Duodenal mucosa (tissue), 2 donors: ENCODE data around the gene DDX28.
"Not testable (repeated sequence)": the region's sequence is repeated elsewhere in the genome, so short reads cannot be mapped to it uniquely, and the experiment has no call there.

ENCODE experiments used
- H3K27ac ChIP-seq: one replicate; pipeline ENCODE4 v1.7.0; 2013; ENCODE audit warnings: low read depth, low read length
- H3K27me3 ChIP-seq, 2 donors: one replicate each; pipeline ENCODE4 v1.7.0; 2013; ENCODE audit warnings: low read length in 2 of 2, control low read depth in 1 of 2; ENCODE audit not compliant: insufficient read depth in 2 of 2, control insufficient read depth in 1 of 2
- H3K36me3 ChIP-seq, 2 donors: one replicate each; pipeline ENCODE4 v1.7.0; 2013; ENCODE audit warnings: low read length in 2 of 2, control low read depth in 1 of 2; ENCODE audit not compliant: insufficient read depth in 2 of 2, control insufficient read depth in 1 of 2
- H3K4me1 ChIP-seq, 2 donors: one replicate each; pipeline ENCODE4 v1.7.0; 2013; ENCODE audit warnings: low read length in 2 of 2, control low read depth in 1 of 2; ENCODE audit not compliant: insufficient read depth in 2 of 2, control insufficient read depth in 1 of 2
- H3K4me3 ChIP-seq, 2 donors: one replicate each; pipeline ENCODE4 v1.7.0; 2013; ENCODE audit warnings: low read length in 2 of 2, low read depth in 1 of 2
- H3K9ac ChIP-seq, 2 donors: one replicate each; pipeline ENCODE4 v1.7.0; 2013; ENCODE audit warnings: low read length in 2 of 2, low read depth in 1 of 2
- H3K9me3 ChIP-seq, 2 donors: one replicate each; pipeline ENCODE4 v1.7.0; 2013; ENCODE audit warnings: low read length in 2 of 2, control low read depth in 1 of 2; ENCODE audit not compliant: control insufficient read depth in 1 of 2

DDX28 gene

GRCh38 chr16:67986949-67987348 lies 36.1 kb downstream of the DDX28 start:
- peaks cover 0 to 2% of the 10 kb centered on the region in 2 donors for H3K36me3 ChIP-seq
- H3K27ac ChIP-seq = no peak overlapping the region
- H3K9me3 ChIP-seq = no peaks in the 10 kb centered on the region
- H3K27me3 ChIP-seq = no peaks in the 10 kb centered on the region
- H3K4me1 ChIP-seq = peaks cover 0 to 4% of the 10 kb centered on the region in 2 donors
- H3K9ac ChIP-seq = no peak overlapping the region
- no peak overlapping the region for H3K4me3 ChIP-seq

- H3K27ac ChIP-seq = no peak overlapping the region
- no peaks in the 10 kb centered on the region for H3K9me3 ChIP-seq
- no peaks in the 10 kb centered on the region for H3K36me3 ChIP-seq
- peaks cover 0 to 4% of the 10 kb centered on the region in 2 donors for H3K4me1 ChIP-seq
- H3K4me3 ChIP-seq = no peak overlapping the region
- no peaks in the 10 kb centered on the region for H3K27me3 ChIP-seq
- no peak overlapping the region for H3K9ac ChIP-seq
Observed at GRCh38 chr16:67982011-67982696, 40.9 kb downstream of the DDX28 start.

- H3K36me3 ChIP-seq = no peaks in the 10 kb centered on the region
- H3K4me1 ChIP-seq = peaks cover 0 to 4% of the 10 kb centered on the region in 2 donors
Observed at GRCh38 chr16:67979955-67980678, 42.9 kb downstream of the DDX28 start, which contains the start of gene DPEP3. Gene DPEP3, minus strand, starts transcription at chr16:67980499. Its CDS starts 119 bp downstream, at chr16:67980380.

DNA sequence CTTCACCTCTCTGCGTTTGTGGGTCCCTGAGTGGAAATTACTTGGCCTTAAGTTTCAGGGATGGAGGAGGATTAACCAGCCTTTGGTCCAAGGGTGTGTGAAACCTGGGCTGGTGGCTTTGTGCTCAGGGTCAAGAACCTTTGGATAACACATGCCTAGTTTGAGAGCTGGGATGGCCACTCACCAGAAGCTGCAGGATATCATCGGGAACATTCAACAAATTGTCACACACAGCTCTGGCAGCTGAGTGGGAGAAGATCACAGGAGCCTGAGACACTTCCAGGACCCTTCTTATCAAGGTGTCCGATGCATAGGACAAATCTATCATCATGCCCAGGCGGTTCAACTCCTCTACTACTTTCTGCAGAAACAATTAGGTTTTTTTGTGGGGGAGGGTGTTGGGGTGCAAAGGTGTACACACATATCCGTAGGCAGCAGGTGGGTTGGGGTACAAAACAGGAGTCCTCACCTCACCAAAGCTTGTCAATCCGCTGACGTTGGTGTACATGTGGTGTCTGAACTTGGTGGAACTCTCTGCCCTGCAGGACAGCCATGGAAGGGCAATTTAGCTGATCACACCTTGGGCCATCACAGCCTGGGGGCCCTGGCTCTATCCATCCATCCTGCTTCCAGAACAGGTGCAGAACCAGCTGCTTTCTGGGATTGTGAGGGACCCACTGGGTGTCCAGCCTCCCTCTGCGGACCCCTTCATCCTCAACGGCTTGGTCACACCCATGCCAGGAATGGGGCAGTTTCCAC lies 45.4 kb downstream of the DDX28 start:
- H3K9ac ChIP-seq = no peak overlapping the region
- H3K9me3 ChIP-seq = no peaks in the 10 kb centered on the region
- H3K27ac ChIP-seq = no peak overlapping the region
- no peaks in the 10 kb centered on the region for H3K4me1 ChIP-seq
- H3K36me3 ChIP-seq = no peaks in the 10 kb centered on the region
- no peak overlapping the region for H3K4me3 ChIP-seq
- H3K27me3 ChIP-seq = peaks cover 0 to 8% of the 10 kb centered on the region in 2 donors

More at GRCh38 chr16:67979955-67980678, 42.9 kb downstream of the DDX28 start, which contains the start of gene DPEP3:
- Histone ChIP-seq H3K27me3 (peaks cover 0 to 8% of the 10 kb centered on the region in 2 donors), H3K27ac (no peak within 1 kb of the TSS), H3K9me3 (no peaks in the 10 kb centered on the region), H3K4me3 (no peak within 1 kb of the TSS), H3K9ac (no peak within 1 kb of the TSS)

- H3K9ac ChIP-seq = no peak overlapping the region
- H3K9me3 ChIP-seq = no peaks in the 10 kb centered on the region
- no peaks in the 10 kb centered on the region for H3K4me1 ChIP-seq
- H3K36me3 ChIP-seq = no peaks in the 10 kb centered on the region
- H3K27me3 ChIP-seq = peaks cover 0 to 8% of the 10 kb centered on the region in 2 donors
- no peak overlapping the region for H3K27ac ChIP-seq
- no peak overlapping the region for H3K4me3 ChIP-seq
Observed at GRCh38 chr16:67977005-67977404, 46.0 kb downstream of the DDX28 start.

- H3K36me3 ChIP-seq = no peaks in the 10 kb centered on the region
- H3K9ac ChIP-seq = no peak overlapping the region
- H3K4me1 ChIP-seq = no peaks in the 10 kb centered on the region
- H3K27ac ChIP-seq = no peak overlapping the region
- H3K4me3 ChIP-seq = no peak overlapping the region
- H3K27me3 ChIP-seq = peaks cover 0 to 8% of the 10 kb centered on the region in 2 donors
- no peaks in the 10 kb centered on the region for H3K9me3 ChIP-seq
Observed at GRCh38 chr16:67976205-67976604, 46.8 kb downstream of the DDX28 start.

GRCh38 chr16:67975321-67976105 lies 47.5 kb downstream of the DDX28 start:
- peaks cover 0 to 8% of the 10 kb centered on the region in 2 donors for H3K27me3 ChIP-seq
- no peak overlapping the region for H3K27ac ChIP-seq
- H3K4me3 ChIP-seq = no peak overlapping the region
- H3K36me3 ChIP-seq = no peaks in the 10 kb centered on the region
- no peaks in the 10 kb centered on the region for H3K9me3 ChIP-seq
- H3K4me1 ChIP-seq = no peaks in the 10 kb centered on the region
- H3K9ac ChIP-seq = no peak overlapping the region

GRCh38 chr16:67972285-67972684 lies 50.7 kb downstream of the DDX28 start:
- H3K4me3 ChIP-seq, H3K9me3 ChIP-seq, H3K27me3 ChIP-seq, H3K36me3 ChIP-seq, H3K9ac ChIP-seq, H3K4me1 ChIP-seq, H3K27ac ChIP-seq: not testable (repeated sequence)

- Histone ChIP-seq H3K9ac (no peak overlapping the region), H3K4me1 (peaks cover 14 to 19% of the 10 kb centered on the region in 2 donors), H3K36me3 (no peaks in the 10 kb centered on the region), H3K27ac (no peak overlapping the region), H3K9me3 (no peaks in the 10 kb centered on the region), H3K4me3 (no peak overlapping the region), H3K27me3 (peaks cover 3% of the 10 kb centered on the region in 2 donors)
Observed at GRCh38 chr16:67971111-67971510, 51.9 kb downstream of the DDX28 start.
